GM12878 (cell line): Measurements from ENCODE around the gene PCDHGA2. TPM values are rescaled to one million over a fixed set of nuclear protein-coding genes. Genes with fewer than 3 reads are reported as not detected.

Experiments used
- CBX5 ChIP-seq: sonication (generic); IDR thresholded peaks from 2 replicates; pipeline ENCODE4 v1.6.1; 2016; ENCODE audit warnings: low read depth, moderate library complexity, mild to moderate bottlenecking, inconsistent platforms
- CTCF ChIP-seq, 3 experiments: IDR thresholded peaks in 2 of 3; conservative IDR thresholded peaks in 1 of 3; 2 replicates each; pipeline ENCODE4 v1.5.1; 2011; ENCODE audit warnings: low read depth in 3 of 3, low read length in 3 of 3, mild to moderate bottlenecking in 3 of 3, control low read depth in 2 of 3, moderate library complexity in 2 of 3, inconsistent platforms in 1 of 3, mixed read lengths in 1 of 3; ENCODE audit not compliant: control insufficient read depth in 2 of 3, insufficient read depth in 1 of 3; ENCODE audit errors: extremely low read depth in 1 of 3
- EED ChIP-seq: sonication (generic); IDR thresholded peaks from 2 replicates; pipeline ENCODE4 v1.6.1; 2016; ENCODE audit warnings: antibody characterized with exemption, low read depth
- ETV6 ChIP-seq, 2 experiments: fragments of 450-650 bp in 1 of 2; IDR thresholded peaks in 1 of 2; conservative IDR thresholded peaks in 1 of 2; 2 replicates each; pipeline ENCODE4 v1.6.1; 2014; ENCODE audit warnings: antibody characterized with exemption in 1 of 2, borderline replicate concordance in 1 of 2, low read depth in 1 of 2, mild to moderate bottlenecking in 1 of 2, moderate library complexity in 1 of 2
- GABPA ChIP-seq: IDR thresholded peaks from 2 replicates; pipeline ENCODE4 v1.6.1; 2014; ENCODE audit warnings: antibody characterized with exemption, low read depth, mild to moderate bottlenecking, inconsistent platforms
- IRF4 ChIP-seq: IDR thresholded peaks from 2 replicates; pipeline ENCODE4 v1.6.1; 2011; ENCODE audit warnings: low read depth, low read length
- IRF5 ChIP-seq: fragments of 450-650 bp; IDR thresholded peaks from 2 replicates; pipeline ENCODE4 v1.6.1; 2017; ENCODE audit warnings: borderline replicate concordance
- KAT2A ChIP-seq: conservative IDR thresholded peaks from 2 replicates; pipeline ENCODE4 v1.6.1; 2011; ENCODE audit warnings: low read depth, low read length; ENCODE audit not compliant: control insufficient read depth
- MEF2B ChIP-seq: fragments of 450-650 bp; IDR thresholded peaks from 2 replicates; pipeline ENCODE4 v1.6.1; 2018; ENCODE audit warnings: mild to moderate bottlenecking, moderate library complexity; ENCODE audit not compliant: partially characterized antibody, poor library complexity, severe bottlenecking
- MYB ChIP-seq: fragments of 150-350 bp; IDR thresholded peaks from 2 replicates; pipeline ENCODE4 v1.6.1; 2014; ENCODE audit warnings: mild to moderate bottlenecking, low read depth, low read length, borderline replicate concordance
- NR2C1 ChIP-seq: fragments of 450-650 bp; IDR thresholded peaks from 2 replicates; pipeline ENCODE4 v1.6.1; 2017; ENCODE audit warnings: antibody characterized with exemption, mild to moderate bottlenecking, moderate library complexity
- RAD21 ChIP-seq: IDR thresholded peaks from 2 replicates; pipeline ENCODE4 v1.6.1; 2011; ENCODE audit warnings: mild to moderate bottlenecking, low read depth, low read length, moderate library complexity; ENCODE audit not compliant: insufficient read depth
- RBBP5 ChIP-seq: fragments of 200-600 bp; sonication (generic); conservative IDR thresholded peaks from 2 replicates; pipeline ENCODE4 v1.6.1; 2016
- RELB ChIP-seq: fragments of 450-650 bp; IDR thresholded peaks from 2 replicates; pipeline ENCODE4 v1.6.1; 2017; ENCODE audit warnings: low read depth, mild to moderate bottlenecking, moderate library complexity
- SMC3 ChIP-seq: IDR thresholded peaks from 2 replicates; pipeline ENCODE4 v1.6.1; 2011; ENCODE audit warnings: low read length, improper control_type of control experiment, borderline replicate concordance
- TARDBP ChIP-seq: IDR thresholded peaks from 2 replicates; pipeline ENCODE4 v1.6.1; 2016; ENCODE audit warnings: borderline replicate concordance
- YY1 ChIP-seq: IDR thresholded peaks from 2 replicates; pipeline ENCODE4 v1.6.1; 2011; ENCODE audit warnings: low read depth, mild to moderate bottlenecking, low read length
- ZNF217 ChIP-seq: fragments of 450-650 bp; IDR thresholded peaks from 2 replicates; pipeline ENCODE4 v1.6.1; 2017; ENCODE audit warnings: antibody characterized with exemption, mild to moderate bottlenecking
- polyA plus RNA-seq, 11 experiments: library from polyadenylated mRNA; depleted of rRNA in 4 of 11; unstranded in 6 of 11; stranded (reverse) in 5 of 11; fragments of >200 nt; fragmentation: Nextera tagmentation in 4 of 11; fragmentation: Illumina TruSeq in 1 of 11; extraction: Ambion mirVana in 4 of 11; extraction: Trizol in 1 of 11; gene quantifications; 1 replicate in 1 of 11; 2 replicates in 10 of 11; pipeline versions ENCODE4 v1.2.1 to v1.2.3, GENCODE V29; 2011 to 2016; ENCODE audit warnings: inconsistent platforms in 2 of 11, missing spikeins in 2 of 11, low read depth in 1 of 11
- total RNA-seq, 4 experiments: library from RNA; depleted of rRNA in 3 of 4; stranded (reverse); fragments of >200 nt in 3 of 4; fragmentation: Illumina TruSeq in 1 of 4; extraction: Trizol in 1 of 4; gene quantifications; 2 replicates each; pipeline versions ENCODE4 v1.2.1 to v1.2.3, GENCODE V29; 2013 to 2021

Gene PCDHGA2
- total and polyA plus RNA-seq, 10 of the 15 experiments (the other 5 are each of a cell fraction or from before 2014, with no cell fraction given), result 0.03 to 0.11 (median 0.05) TPM; not detected in 4

GRCh38 chr5:141326088-141326854 lies 12.3 kb upstream of the PCDHGA2 start (continued):
- TF ChIP-seq KAT2A (no peak), IRF5 (no peak), ZNF217 (no peak), CBX5 (peak; percentile 79; the same call in 1 of the 2 replicates), TARDBP (no peak), MEF2B (no peak), SMC3 (peak; percentile 25; the same call in 1 of the 2 replicates), CTCF (IDR thresholded peaks at IDR 0.05 in 2 of 3, conservative IDR thresholded peaks at IDR 0.05 in 1 of 3; ENCODE audit: control insufficient read depth in 2 of 3, extremely low read depth in 1 of 3, insufficient read depth in 1 of 3, low read depth in 3 of 3, low read length in 3 of 3) (peak; percentile 40 to 71 (median 61); a peak in 5 of 6 replicates), MYB (no peak), NR2C1 (no peak), GABPA (no peak), YY1 (0 out of 2 replicates have a peak, but pooled peaks have one; percentile 17), ETV6 (conservative IDR thresholded peaks at IDR 0.05 in 1 of 2, IDR thresholded peaks at IDR 0.05 in 1 of 2; ENCODE audit: borderline replicate concordance in 1 of 2, low read depth in 1 of 2) (peak in 1 of 2 experiments; percentile 67; a peak in 2 of 4 replicates), IRF4 (peak; percentile 38; the same call in 1 of the 2 replicates), RAD21 (peak; percentile 78), RBBP5 (no peak), EED (peak; percentile 48; the same call in 1 of the 2 replicates), RELB (0 out of 2 replicates have a peak, but pooled peaks have one; percentile 21)
